ENCODE measurements around the gene ARSK. TPM values are rescaled to one million over a fixed set of nuclear protein-coding genes. Genes with fewer than 3 reads are reported as not detected.
A peak's percentile ranks its signal among the peaks of the same experiment; 100 is the strongest.
"Not testable (repeated sequence)": the region's sequence is repeated elsewhere in the genome, so short reads cannot be mapped to it uniquely, and the experiment has no call there.

ARSK gene
- total RNA-seq, 4 donors from 2014 or later = 11.0 to 19.9 (median 13.7) TPM

- WGBS, 2 donors = 62 to 67% methylated on average over 5 of the region's 5 CpGs
- peak in 1 of 2 donors; percentile 75 for DNase-seq (ENCODE audit: low spot score in 2 of 2)
- H3K4me3 ChIP-seq = no peak overlapping the region
These were observed 86.9 kb downstream of the ARSK start for GRCh38 chr5:95641741-95642220.

GRCh38 chr5:95643152-95643551, 88.3 kb downstream of the ARSK start:
- no peak for TF ChIP-seq CTCF (IDR thresholded peaks at IDR 0.05)
- TF ChIP-seq EP300 (IDR thresholded peaks at IDR 0.05) = no peak
- TF ChIP-seq POLR2A (IDR thresholded peaks at IDR 0.05) = no peak
- peaks cover 0 to 45% (median 15%) of the 10 kb centered on the region in 4 donors for H3K4me1 ChIP-seq
- WGBS, 2 donors = 90 to 92% methylated on average over 7 of the region's 7 CpGs
- no peak overlapping the region for H3K4me3 ChIP-seq
- H3K27ac ChIP-seq = peak overlapping the region in 3 of 4 donors; percentile 78 to 98 (median 80)
- no peaks in the 10 kb centered on the region for H3K27me3 ChIP-seq
- H3K9me3 ChIP-seq = no peaks in the 10 kb centered on the region
- H3K36me3 ChIP-seq = no peaks in the 10 kb centered on the region
- no peak for DNase-seq (ENCODE audit: low spot score in 2 of 2)

More at GRCh38 chr5:95641741-95642220, 86.9 kb downstream of the ARSK start:
- Histone ChIP-seq H3K27me3 (no peaks in the 10 kb centered on the region), H3K9me3 (no peaks in the 10 kb centered on the region), H3K27ac (peak overlapping the region; percentile 31 to 98 (median 70)), H3K4me1 (peaks cover 0 to 34% (median 7%) of the 10 kb centered on the region in 4 donors), H3K36me3 (no peaks in the 10 kb centered on the region)
- peak in 1 of 2 donors; percentile 56 for TF ChIP-seq POLR2A (IDR thresholded peaks at IDR 0.05)
- TF ChIP-seq EP300 (IDR thresholded peaks at IDR 0.05) = peak; percentile 94
- TF ChIP-seq CTCF (IDR thresholded peaks at IDR 0.05) = no peak

GRCh38 chr5:95644351-95645042, 89.6 kb downstream of the ARSK start:
- DNase-seq (ENCODE audit: low spot score in 2 of 2) = peak in 1 of 2 donors; percentile 70
- peak; percentile 33 to 55 for TF ChIP-seq EP300 (IDR thresholded peaks at IDR 0.05)
- peak; percentile 59 to 79 (median 65) for TF ChIP-seq CTCF (IDR thresholded peaks at IDR 0.05)
- TF ChIP-seq POLR2A (IDR thresholded peaks at IDR 0.05) = peak in 1 of 2 donors; percentile 18
- Histone ChIP-seq H3K27me3 (no peaks in the 10 kb centered on the region), H3K4me1 (peaks cover 0 to 45% (median 15%) of the 10 kb centered on the region in 4 donors), H3K9me3 (no peaks in the 10 kb centered on the region), H3K27ac (peak overlapping the region; percentile 44 to 98 (median 87)), H3K36me3 (no peaks in the 10 kb centered on the region), H3K4me3 (no peak overlapping the region)
- 19% methylated on average over 4 of the region's 4 CpGs for WGBS, 2 donors

- H3K4me3 ChIP-seq = peak overlapping the region in 3 of 4 donors; percentile 52 to 67 (median 66)
- H3K4me1 ChIP-seq = peaks cover 0 to 45% (median 15%) of the 10 kb centered on the region in 4 donors
- DNase-seq (ENCODE audit: low spot score in 2 of 2); H3K27me3 ChIP-seq; H3K9me3 ChIP-seq; H3K36me3 ChIP-seq: not testable (repeated sequence)
- 86 to 90% methylated on average over 17 of the region's 17 CpGs for WGBS, 2 donors
- H3K27ac ChIP-seq = peak overlapping the region; percentile 81 to 98 (median 96)
These were observed 91.3 kb downstream of the ARSK start for GRCh38 chr5:95646226-95646568.

GRCh38 chr5:95646569-95647431, 91.9 kb downstream of the ARSK start, which contains the start of gene RFESD:
TSS of gene RFESD (plus strand) at chr5:95646777. CDS start at chr5:95652272, 5,495 bp downstream.
- peak within 1 kb of the TSS; percentile 81 to 98 (median 96) for H3K27ac ChIP-seq
- H3K36me3 ChIP-seq = no peaks in the 10 kb centered on the region
- no peaks in the 10 kb centered on the region for H3K9me3 ChIP-seq
- peak; percentile 97 to 99 for DNase-seq (ENCODE audit: low spot score in 2 of 2)
- peaks cover 0 to 40% (median 15%) of the 10 kb centered on the region in 4 donors for H3K4me1 ChIP-seq
- H3K27me3 ChIP-seq = no peaks in the 10 kb centered on the region
- TF ChIP-seq EP300 (IDR thresholded peaks at IDR 0.05) = peak; percentile 100
- TF ChIP-seq POLR2A (IDR thresholded peaks at IDR 0.05) = peak; percentile 96 to 98
- peak in 4 of 5 experiments; percentile 8 to 66 (median 36) for TF ChIP-seq CTCF (IDR thresholded peaks at IDR 0.05)
- 2% methylated on average over 38 to 60 of the region's 60 CpGs for WGBS, 2 donors
- H3K4me3 ChIP-seq = peak within 1 kb of the TSS; percentile 40 to 67 (median 59)

Measured in tibial nerve (tissue), 4 donors.